ENCODE measurements around the gene P3H1.
"Not testable (repeated sequence)": the region's sequence is repeated elsewhere in the genome, so short reads cannot be mapped to it uniquely, and the experiment has no call there.

P3H1 gene, protein sequence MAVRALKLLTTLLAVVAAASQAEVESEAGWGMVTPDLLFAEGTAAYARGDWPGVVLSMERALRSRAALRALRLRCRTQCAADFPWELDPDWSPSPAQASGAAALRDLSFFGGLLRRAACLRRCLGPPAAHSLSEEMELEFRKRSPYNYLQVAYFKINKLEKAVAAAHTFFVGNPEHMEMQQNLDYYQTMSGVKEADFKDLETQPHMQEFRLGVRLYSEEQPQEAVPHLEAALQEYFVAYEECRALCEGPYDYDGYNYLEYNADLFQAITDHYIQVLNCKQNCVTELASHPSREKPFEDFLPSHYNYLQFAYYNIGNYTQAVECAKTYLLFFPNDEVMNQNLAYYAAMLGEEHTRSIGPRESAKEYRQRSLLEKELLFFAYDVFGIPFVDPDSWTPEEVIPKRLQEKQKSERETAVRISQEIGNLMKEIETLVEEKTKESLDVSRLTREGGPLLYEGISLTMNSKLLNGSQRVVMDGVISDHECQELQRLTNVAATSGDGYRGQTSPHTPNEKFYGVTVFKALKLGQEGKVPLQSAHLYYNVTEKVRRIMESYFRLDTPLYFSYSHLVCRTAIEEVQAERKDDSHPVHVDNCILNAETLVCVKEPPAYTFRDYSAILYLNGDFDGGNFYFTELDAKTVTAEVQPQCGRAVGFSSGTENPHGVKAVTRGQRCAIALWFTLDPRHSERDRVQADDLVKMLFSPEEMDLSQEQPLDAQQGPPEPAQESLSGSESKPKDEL

DNA sequence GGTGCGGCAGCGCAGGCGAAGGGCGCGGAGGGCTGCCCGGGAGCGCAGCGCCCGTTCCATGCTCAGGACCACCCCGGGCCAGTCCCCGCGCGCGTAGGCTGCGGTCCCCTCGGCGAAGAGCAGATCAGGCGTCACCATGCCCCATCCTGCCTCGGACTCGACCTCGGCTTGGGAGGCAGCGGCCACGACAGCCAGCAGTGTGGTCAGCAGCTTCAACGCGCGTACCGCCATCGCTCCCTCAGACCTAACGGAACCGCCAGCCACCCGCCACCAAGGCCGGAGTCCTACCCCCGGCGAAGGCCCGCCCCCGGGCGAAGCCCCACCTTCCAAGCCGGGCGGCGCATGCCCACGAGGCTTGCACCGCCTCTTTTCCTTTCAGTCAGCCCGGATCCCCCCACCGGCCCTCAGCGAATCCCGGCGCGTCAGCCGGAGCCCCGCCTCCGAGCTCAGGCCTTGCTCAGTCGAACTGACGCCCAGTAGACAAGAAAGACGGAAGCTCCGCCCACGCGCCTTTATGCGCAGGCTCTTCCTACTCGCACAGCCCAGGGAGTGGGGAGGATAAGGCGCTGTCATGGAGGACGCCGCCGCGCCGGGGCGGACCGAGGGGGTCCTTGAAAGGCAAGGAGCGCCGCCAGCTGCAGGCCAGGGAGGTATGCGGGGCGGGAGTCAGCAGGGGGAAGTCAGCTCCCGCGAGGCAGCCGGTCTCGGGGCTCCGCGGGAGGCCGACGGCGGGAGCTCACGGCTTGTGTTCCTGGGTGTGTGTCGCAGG is at the start of gene P3H1, which contains the start of gene C1orf50:
P3H1 (minus strand) TSS at position 288 of the 769 bp plus-strand sequence; CDS start at position 231, 57 bp downstream.
C1orf50 (plus strand) TSS at position 509 of the 769 bp plus-strand sequence; CDS start at position 572, 63 bp downstream.
- DNase-seq (ENCODE audit: low read depth) = peak; percentile 99

DNA sequence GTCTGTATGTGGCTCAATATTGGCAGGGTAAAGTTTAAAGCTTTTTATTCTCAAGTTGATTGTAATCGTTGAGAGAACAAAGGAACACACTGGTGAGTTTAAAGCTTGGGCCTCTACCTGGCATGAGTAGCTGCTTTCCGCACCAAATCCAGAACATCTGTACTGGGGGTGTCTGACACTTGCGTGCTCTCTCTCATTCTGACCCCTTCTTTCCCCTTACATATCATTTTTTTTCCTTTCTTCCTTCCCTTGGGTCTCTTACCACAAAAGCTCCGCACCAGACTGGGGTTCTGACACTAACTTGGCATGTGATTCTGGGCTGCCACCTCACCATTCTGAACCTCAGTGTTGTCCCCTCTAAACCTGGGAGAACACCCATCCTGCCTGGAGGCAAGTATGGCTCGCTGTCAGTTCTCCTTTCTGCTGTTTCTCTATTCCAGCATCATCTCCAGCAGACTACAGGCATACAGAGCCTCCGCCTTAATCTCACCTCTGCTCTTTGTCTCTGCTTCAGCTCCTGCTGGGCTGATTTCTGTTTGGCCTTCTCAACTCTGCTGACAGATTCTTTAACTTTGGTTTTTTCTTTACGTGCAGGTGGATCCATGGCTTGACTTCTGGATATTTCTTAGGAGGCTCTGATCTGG is 49.2 kb upstream of the P3H1 start:
- DNase-seq (ENCODE audit: low read depth) = no peak

DNA sequence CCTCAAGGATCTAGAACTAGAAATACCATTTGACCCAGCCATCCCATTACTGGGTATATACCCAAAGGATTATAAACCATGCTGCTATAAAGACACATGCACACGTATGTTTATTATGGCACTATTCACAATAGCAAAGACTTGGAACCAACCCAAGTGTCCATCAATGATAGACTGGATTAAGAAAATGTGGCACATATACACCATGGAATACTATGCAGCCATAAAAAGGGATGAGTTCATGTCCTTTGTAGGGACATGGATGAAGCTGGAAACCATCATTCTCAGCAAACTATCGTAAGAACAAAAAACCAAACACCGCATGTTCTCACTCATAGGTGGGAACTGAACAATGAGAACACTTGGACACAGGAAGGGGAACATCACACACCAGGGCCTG is 48.0 kb upstream of the P3H1 start:
- not testable (repeated sequence) for DNase-seq (ENCODE audit: low read depth)

DNA sequence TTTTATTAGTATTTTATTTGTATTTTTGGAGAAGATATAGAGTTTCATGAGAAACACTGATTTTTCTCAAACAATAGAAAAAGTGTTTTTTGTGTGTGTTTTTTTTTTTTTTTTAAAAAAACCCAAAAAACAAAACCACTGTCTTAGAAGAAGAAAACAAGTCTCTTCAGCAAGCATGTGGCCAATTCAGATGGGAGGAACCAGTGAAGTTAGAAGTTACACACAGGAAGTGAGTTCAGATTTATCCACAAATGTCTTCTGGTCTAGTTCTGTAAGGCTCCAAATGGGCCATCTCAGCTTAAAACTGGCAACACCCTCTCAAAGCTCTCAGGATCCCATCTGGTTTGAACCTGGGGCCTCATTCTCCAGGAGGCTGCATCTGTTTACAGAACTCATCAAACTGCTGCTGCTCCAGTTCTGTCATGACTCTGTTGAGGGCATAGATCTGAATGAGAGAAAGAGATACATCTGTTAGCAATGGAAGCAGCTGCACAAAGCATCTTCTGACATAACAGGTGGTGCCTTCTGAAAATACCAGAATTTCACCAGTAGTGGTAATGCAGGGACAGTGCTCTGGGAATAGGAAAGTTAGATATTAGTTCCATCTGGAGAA is 40.3 kb upstream of the P3H1 start:
- no peak for DNase-seq (ENCODE audit: low read depth)

DNA sequence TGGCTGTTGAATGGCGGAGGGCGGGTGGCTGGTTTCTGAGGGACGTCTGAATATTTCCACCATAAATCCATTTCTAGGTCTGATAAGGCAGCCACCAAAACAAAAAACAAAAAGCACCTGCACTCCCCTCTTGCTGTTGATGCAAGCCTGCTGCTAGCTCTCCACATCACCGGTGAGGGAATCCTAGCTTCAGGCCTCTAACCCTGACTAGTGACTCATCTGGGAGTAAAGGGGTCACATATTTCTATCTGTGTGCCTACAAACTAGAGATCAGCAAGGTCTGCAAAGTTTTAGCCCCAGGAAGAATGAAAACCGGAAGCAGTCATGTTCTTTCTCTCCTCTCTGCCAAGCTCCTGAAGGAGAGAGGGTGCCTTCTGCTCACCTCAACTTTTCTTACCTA is 39.8 kb upstream of the P3H1 start:
- DNase-seq (ENCODE audit: low read depth) = no peak

DNA sequence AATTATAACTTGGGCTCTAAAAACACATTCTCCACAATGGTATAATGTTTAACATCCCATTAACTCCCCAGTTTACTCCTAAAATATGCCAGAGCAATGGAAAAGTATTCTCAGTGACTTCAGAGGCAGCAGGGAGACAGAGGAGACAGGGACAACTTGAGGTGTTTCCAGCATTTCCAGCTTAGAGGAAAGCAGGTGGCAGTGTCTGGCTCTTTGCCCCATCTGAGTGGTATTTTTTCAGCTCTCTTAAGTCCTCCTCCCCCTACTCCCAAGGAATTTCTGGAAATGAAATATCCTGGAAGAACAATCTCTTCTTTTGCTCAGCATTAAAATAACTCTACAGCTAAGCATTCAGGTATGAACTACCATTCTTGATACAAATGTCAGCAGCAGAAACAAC is 39.3 kb upstream of the P3H1 start:
- DNase-seq (ENCODE audit: low read depth) = no peak

DNA sequence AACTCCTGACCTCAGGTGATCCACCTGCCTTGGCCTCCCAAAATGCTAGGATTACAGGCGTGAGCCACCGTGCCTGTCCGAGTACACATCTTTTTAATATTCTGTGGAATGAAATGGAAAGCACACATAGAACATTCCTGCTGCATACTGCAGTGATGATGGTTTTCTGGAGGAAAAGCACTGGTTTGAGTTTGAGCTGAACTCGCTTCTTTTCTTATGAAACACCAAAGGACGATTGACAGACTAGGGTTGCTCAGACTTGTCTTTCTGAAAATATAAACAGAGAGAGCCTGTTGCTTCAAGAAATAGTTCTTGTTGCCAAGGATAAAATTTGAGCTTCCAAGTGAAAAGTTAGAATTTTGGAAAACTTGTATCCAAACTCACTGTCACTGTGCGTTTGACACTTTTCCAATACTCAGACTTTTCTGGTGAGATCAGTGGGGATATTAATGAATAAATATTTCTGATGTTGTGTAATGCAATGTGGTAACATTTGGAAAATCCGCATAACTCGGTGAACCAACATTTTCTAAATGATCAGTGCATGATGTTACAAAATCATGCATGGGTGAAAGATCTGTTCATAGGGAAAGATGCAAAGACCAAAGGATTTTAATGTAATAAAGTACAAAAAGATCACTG is 35.1 kb upstream of the P3H1 start:
- no peak for DNase-seq (ENCODE audit: low read depth)

DNA sequence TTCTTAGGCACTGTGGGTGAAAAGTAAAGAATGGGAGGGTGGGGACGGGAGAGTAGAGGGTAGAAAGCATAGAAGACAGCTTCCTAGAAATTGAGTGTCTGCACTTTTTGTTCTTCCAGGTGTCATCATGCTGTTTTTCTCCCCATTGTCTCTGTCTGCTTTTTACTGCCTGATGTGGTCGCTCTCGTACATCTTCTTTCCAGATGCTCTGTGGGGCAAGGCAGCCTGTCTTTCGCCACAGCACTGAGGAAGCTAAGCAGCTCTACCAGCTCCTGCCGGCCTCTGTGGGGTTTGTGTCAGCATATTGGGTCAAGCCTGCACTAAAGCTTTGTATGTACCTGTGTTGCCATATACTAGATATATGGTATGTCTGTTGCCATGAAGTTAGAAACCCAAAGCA is 31.2 kb upstream of the P3H1 start:
- DNase-seq (ENCODE audit: low read depth) = no peak

DNA sequence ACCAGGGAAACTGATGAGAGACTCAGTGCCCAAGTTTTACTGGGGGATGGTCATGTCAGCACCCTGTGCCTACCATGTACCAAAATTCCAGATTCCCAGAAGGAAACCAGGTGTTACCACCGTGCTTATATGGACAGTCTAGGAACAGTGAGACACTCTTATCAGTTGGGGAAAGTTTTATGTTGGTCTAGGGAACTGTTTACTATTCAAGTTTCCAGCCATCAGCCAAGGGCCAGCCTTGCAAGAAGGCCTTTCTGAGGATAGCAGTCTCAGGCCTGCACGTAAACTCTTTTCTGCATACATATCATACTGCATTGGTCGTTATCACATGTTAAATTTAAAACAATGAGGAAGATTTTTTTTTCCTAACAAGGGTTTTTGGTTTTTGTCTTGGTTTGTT is 30.6 kb upstream of the P3H1 start:
- DNase-seq (ENCODE audit: low read depth) = no peak

DNA sequence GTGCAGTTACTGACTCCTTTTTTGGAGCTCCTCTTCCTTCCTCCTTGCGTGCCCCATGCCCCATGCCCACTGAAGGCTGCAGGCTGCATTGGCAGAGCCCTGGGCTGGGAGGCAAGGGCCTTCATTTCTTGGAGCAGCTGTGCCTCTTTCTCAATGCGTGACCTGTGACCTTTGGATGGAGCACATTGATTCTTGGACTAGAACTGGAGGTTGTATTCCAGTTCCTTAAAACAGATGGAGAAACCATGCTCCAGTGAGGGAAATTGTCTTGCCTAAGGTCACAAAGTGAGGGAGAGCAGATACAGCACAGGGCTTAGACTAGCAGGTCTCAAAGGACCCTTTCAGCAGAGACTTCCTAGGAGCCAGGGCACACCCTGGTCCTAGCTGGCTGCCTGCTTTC is 27.0 kb upstream of the P3H1 start:
- no peak for DNase-seq (ENCODE audit: low read depth)

DNA sequence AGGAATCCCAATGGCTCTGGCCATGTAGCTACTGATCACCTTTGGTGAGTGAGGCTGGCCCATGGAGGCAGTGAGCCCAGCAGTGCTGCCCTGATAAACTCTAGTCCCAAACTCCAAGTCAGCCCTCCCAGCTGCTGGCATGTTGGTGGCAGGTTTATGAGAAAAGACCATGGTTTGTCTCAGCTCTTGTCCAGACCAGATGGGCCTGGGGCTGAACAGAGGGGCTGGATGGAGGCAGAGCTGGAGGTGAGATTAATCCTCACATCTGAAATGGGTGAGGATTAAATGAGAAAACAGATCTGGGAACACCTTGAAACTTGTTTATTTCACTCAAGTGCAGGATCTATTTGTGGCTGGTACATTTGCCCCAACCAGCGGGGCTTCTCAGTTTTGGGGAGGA is 21.2 kb upstream of the P3H1 start:
- no peak for DNase-seq (ENCODE audit: low read depth)

DNA sequence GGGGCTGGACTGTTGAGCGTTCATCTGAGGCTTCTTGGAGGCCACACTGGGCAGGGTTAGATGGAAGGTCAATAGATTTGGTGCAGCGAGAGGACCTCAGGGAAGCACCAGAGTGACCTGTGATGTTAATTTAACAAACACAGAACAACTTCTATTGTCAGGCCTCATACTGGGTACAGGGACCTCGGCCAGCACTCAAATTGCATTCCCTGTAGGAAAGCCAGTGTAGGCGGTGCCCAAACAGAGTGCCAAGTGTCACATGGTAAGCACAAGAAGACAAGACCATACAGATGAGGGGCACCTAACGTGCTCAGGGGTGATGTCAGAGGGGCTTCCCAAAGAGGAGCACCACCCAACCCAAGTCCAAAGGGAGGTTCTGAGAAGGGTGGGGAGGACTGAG is 19.3 kb upstream of the P3H1 start:
- no peak for DNase-seq (ENCODE audit: low read depth)

DNA sequence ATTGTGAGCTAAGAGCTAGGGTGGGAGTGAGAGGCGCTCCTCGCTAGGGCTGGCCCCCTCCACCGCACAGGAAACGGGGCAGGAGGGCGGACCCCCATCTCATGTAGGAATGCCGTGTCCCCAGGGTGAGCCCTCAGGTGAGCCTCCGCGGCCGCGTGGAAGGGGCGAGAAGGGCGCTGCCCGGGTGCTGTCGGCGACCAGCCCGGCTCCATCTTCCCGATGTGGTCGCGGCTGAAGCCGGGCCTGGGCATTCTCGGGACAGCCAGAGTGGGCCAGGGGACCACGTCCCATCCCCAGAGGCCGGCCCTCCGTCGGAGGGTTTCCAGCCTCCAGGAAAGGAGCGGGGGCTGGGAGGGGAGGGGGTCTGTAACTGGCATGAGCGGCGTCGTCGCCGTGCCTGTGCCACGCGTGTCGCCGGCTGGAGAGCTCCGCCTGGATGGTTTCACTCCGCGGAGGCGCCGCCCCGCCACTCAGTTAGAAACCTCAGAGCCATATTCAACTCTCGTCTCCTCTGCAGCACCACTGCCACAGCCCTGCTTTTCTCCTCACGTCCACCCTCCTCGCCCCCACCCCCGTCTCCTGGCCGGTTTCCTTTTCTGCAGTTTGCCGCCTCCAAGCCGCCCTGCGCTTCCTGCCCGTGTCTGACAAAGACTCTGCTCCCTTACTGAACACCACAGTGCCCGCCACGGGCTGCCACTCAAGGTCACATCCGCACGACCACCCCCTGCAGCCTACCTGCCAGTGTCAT is 18.3 kb upstream of the P3H1 start, which contains the start of gene TMEM269:
TMEM269 (plus strand) TSS at position 46 of the 748 bp plus-strand sequence. CDS start 4,903 bp downstream, outside the sequence.
- DNase-seq (ENCODE audit: low read depth) = peak; percentile 28

DNA sequence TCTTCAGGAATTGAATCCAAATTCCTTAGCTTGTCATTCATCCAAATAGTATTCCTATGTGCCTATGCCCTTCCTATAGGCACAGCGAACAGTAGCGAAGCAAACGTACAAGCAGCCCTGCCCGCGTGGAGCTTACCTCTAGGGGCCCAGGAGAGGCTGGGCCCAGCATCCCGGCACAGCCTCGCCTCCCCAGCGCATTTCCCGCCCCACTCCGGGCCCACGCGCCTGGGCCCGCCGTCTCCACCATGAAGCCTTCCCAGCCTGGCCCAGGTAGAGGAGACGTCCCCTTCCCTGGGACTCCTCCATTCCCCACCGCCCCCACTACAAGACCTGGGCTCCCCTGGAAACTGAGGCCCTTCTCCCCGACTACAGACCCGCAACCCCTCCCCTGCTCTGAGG is 17.7 kb upstream of the P3H1 start:
- DNase-seq (ENCODE audit: low read depth) = no peak

DNA sequence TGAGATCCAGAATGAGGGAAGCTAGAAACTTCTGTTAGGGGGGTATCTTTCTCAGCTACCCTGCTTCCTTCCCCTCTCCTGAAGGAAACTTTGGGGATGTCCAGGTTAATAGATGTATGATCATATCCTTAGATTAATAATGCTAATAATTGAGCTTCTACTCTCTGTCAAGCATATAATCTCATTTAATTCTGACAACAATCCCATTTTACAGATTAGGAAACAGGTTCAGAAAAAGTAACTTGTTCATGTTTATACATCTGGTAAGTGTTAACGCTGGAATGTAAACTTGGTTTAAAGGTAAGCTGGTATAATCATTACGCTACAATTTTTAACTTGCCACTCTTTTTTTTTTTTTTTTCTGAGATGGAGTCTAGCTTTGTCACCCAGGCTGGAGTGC is 16.3 kb upstream of the P3H1 start:
- no peak for DNase-seq (ENCODE audit: low read depth)

DNA sequence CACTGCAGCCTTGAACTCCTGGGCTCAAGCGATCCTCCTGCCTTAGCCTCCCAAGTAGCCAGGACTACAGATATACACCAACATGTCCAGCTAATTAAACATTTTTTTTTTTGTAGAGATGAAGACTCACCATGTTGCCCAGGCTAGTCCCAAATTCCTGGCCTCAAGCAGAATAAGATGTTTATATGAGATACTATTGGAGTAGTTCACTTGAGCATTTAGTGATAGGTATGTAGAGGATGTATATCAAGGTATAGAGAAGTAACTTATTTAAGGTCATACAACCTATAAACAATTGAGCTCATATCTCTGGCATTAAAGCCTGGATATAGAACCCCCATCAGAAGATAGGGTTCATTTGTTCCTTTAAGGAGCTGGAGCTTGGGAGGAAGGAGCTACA is 13.3 kb upstream of the P3H1 start:
- no peak for DNase-seq (ENCODE audit: low read depth)

DNA sequence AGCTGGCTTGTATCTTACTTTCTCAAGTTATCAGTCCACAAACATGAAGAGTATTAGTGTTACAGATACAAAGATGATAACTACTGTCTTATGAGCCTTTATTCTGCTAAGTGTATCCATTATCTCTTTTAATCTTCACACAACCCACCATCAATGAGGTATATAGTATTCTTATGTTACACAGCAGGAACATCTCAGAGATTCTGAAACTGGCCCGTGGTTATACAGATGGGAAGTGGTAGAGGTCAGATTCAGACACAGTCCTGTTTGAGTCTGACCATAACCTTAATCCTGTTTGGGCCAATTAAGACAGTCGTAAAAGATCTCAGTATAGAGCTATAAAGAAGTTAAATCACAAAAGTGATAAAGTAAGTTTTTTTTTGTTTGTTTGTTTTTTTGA is 12.9 kb upstream of the P3H1 start:
- no peak for DNase-seq (ENCODE audit: low read depth)

DNA sequence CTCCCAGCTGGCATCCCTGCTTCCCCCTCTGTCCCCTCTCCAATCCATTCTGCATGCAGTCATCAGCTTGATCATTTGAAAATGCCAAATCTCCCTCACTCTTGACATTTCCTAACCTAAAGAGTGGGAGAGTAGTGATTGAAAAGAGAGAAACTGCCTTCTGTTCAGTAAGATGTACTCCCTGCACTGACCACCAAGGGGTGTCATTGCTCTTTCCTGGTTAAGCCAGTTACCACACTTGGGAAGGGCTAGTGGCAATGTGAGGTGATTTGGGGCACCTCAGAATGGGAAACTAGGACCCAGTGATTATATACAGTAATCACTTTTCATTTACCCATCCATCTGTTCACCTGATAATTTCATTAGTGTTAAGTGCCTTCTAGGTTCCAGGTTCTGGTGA is 11.0 kb upstream of the P3H1 start:
- no peak for DNase-seq (ENCODE audit: low read depth)

DNA sequence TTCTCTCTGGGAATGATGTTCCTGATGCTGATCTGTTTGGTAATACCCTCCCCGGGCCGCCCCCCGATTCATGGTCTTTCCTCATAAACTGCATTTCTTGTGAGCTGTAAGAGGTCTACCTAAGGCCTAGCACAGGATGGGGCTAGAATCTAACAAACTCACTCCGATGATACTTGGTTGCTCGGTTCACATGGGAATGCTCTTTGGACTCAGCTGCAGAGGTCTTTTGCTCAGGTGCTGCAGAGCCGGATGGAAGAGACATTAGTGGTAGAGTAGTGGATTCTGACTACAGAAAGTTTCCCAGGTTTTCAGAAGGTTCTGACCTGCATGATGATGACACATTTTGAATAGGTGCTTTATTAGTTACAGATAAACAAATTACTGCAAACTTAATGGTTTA is 9.7 kb upstream of the P3H1 start:
- no peak for DNase-seq (ENCODE audit: low read depth)

DNA sequence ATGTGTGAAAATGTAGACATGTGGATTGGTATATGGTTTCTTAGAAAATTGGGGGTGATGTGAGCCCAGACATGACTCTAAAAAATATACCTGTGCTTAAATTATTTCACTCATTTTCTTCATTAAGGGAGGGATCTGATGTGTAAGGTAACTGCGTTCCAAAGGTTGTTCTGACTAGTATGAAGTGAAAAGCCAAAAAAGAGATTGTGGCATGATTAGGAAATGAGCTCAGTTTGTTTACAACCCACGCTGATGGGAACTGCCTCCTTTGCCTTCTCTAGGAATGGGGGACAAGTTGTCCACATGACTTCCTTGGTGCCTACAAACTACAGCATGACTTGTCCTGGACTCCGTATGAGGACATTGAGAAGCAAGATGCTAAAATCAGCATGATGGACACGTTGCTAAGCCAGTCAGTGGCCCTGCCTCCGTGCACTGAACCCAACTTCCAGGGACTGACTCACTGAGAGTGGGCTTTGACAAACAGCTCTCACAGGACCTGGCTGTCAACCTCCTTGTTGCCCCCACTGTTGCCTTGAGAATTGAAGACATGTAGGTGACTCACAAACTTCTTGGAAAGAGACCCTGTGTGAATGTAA is 8.2 kb upstream of the P3H1 start:
- no peak for DNase-seq (ENCODE audit: low read depth)
